ENCODE data around the gene ATRN. TPM values are rescaled to one million over a fixed set of nuclear protein-coding genes. Genes with fewer than 3 reads are reported as not detected.
"Not testable (repeated sequence)": the region's sequence is repeated elsewhere in the genome, so short reads cannot be mapped to it uniquely, and the experiment has no call there.

The ATRN gene
- total and polyA plus RNA-seq, 8 donors: 2.9 to 63.9 (median 24.2) TPM

- H3K27me3 ChIP-seq: no peaks in the 10 kb centered on the region
- peaks cover 0 to 17% (median 9%) of the 10 kb centered on the region in 4 donors for H3K4me1 ChIP-seq
- TF ChIP-seq POLR2AphosphoS5 (IDR thresholded peaks at IDR 0.05) (no peak), EP300 (IDR thresholded peaks at IDR 0.05) (no peak), CTCF (IDR thresholded peaks at IDR 0.05) (no peak), POLR2A (IDR thresholded peaks at IDR 0.05) (no peak)
- H3K9me3 ChIP-seq: no peaks in the 10 kb centered on the region
- 83 to 93% (median 90%) methylated on average over 4 of the region's 4 CpGs for WGBS, 5 donors
- DNase-seq: no peak
- intact Hi-C loops (cut with DNase I; ENCODE audit: low total_unique reads): no loop called here
- H3K27ac ChIP-seq: no peak overlapping the region
- H3K4me3 ChIP-seq: no peak overlapping the region
- no peaks in the 10 kb centered on the region for H3K36me3 ChIP-seq
These were observed 34.3 kb downstream of the ATRN start for GRCh38 chr20:3505148-3505547.

- H3K27ac ChIP-seq: peak overlapping the region in 1 of 5 donors; percentile 38
- peaks cover 0 to 29% (median 14%) of the 10 kb centered on the region in 4 donors for H3K4me1 ChIP-seq
- 73 to 89% (median 87%) methylated on average over 2 of the region's 2 CpGs for WGBS, 5 donors
- no peak for DNase-seq
- no peaks in the 10 kb centered on the region for H3K27me3 ChIP-seq
- no peaks in the 10 kb centered on the region for H3K36me3 ChIP-seq
- no peak for TF ChIP-seq EP300 (IDR thresholded peaks at IDR 0.05)
- no peak for TF ChIP-seq CTCF (IDR thresholded peaks at IDR 0.05)
- TF ChIP-seq POLR2AphosphoS5 (IDR thresholded peaks at IDR 0.05): no peak
- TF ChIP-seq POLR2A (IDR thresholded peaks at IDR 0.05): no peak
- intact Hi-C loops (cut with DNase I; ENCODE audit: low total_unique reads): no loop called here
- H3K9me3 ChIP-seq: no peaks in the 10 kb centered on the region
- no peak overlapping the region for H3K4me3 ChIP-seq
These were observed 38.2 kb downstream of the ATRN start for GRCh38 chr20:3509064-3509463.

- WGBS, 5 donors: 16 to 35% (median 21%) methylated on average over 2 of the region's 2 CpGs
- Histone ChIP-seq H3K4me1 (peaks cover 0 to 39% (median 14%) of the 10 kb centered on the region in 4 donors), H3K9me3 (no peaks in the 10 kb centered on the region), H3K36me3 (no peaks in the 10 kb centered on the region), H3K27me3 (no peaks in the 10 kb centered on the region), H3K4me3 (no peak overlapping the region), H3K27ac (peak overlapping the region in 3 of 5 donors; percentile 22 to 49 (median 38))
- TF ChIP-seq EP300 (IDR thresholded peaks at IDR 0.05) (no peak), POLR2AphosphoS5 (IDR thresholded peaks at IDR 0.05) (no peak), POLR2A (IDR thresholded peaks at IDR 0.05) (no peak), CTCF (IDR thresholded peaks at IDR 0.05) (no peak)
- intact Hi-C loops (cut with DNase I; ENCODE audit: low total_unique reads): no loop called here
- DNase-seq: peak in 1 of 2 donors; percentile 30
These were observed 39.3 kb downstream of the ATRN start for GRCh38 chr20:3510110-3510509.

- H3K9me3 ChIP-seq; intact Hi-C loops (cut with DNase I; ENCODE audit: low total_unique reads); H3K36me3 ChIP-seq; H3K4me3 ChIP-seq; DNase-seq; H3K27me3 ChIP-seq; H3K27ac ChIP-seq: not testable (repeated sequence)
- 80 to 100% (median 94%) methylated on average over 3 of the region's 3 CpGs for WGBS, 5 donors
- H3K4me1 ChIP-seq: peaks cover 0 to 49% (median 14%) of the 10 kb centered on the region in 4 donors
These were observed 41.4 kb downstream of the ATRN start for GRCh38 chr20:3512239-3512638.

- no peak for TF ChIP-seq POLR2AphosphoS5 (IDR thresholded peaks at IDR 0.05)
- no peak for TF ChIP-seq POLR2A (IDR thresholded peaks at IDR 0.05)
- no peak for TF ChIP-seq EP300 (IDR thresholded peaks at IDR 0.05)
- TF ChIP-seq CTCF (IDR thresholded peaks at IDR 0.05): no peak
- intact Hi-C loops (cut with DNase I; ENCODE audit: low total_unique reads): no loop called here
- DNase-seq: no peak
- Histone ChIP-seq H3K4me3 (no peak overlapping the region), H3K4me1 (peaks cover 0 to 40% (median 11%) of the 10 kb centered on the region in 4 donors), H3K27me3 (no peaks in the 10 kb centered on the region), H3K36me3 (no peaks in the 10 kb centered on the region), H3K9me3 (no peaks in the 10 kb centered on the region), H3K27ac (no peak overlapping the region)
- WGBS, 5 donors: 73 to 93% (median 89%) methylated on average over 3 of the region's 3 CpGs
These were observed 43.3 kb downstream of the ATRN start for GRCh38 chr20:3514012-3514642.

All from stomach (tissue), 9 donors.